GM23338 (cell line): Measurements from ENCODE around the gene OSBPL10. TPM values are rescaled to one million over a fixed set of nuclear protein-coding genes. Genes with fewer than 3 reads are reported as not detected.

Source experiments
- ATAC-seq: fragments of 200-7000 bp; cut with Tn5 transposase; 3 replicates; pipeline ENCODE4 v1.9.1; 2020
- DNase-seq: peaks from one replicate; pipeline ENCODE4 v3.0.0-alpha.2; 2015; ENCODE audit warnings: low spot score
- H2AFZ ChIP-seq: fragments of 200-600 bp; sonication (generic); 2 replicates; pipeline ENCODE4 v1.8.0; 2016; ENCODE audit warnings: antibody characterized with exemption, mild to moderate bottlenecking, moderate library complexity
- H3F3A ChIP-seq: fragments of 200-600 bp; sonication (generic); replicated peaks from 2 replicates; pipeline ENCODE4 v1.8.0; 2017; ENCODE audit warnings: antibody characterized with exemption, mixed run types, low read depth
- H3K27ac ChIP-seq: fragments of 200-600 bp; sonication (generic); 2 replicates; pipeline ENCODE4 v1.6.1; 2016; ENCODE audit warnings: low read depth
- H3K27me3 ChIP-seq: fragments of 200-600 bp; sonication (generic); 2 replicates; pipeline ENCODE4 v1.8.0; 2016; ENCODE audit warnings: mild to moderate bottlenecking, mixed run types, moderate library complexity; ENCODE audit not compliant: insufficient read depth
- H3K36me3 ChIP-seq: fragments of 200-600 bp; sonication (generic); 2 replicates; pipeline ENCODE4 v1.8.0; 2016; ENCODE audit warnings: mild to moderate bottlenecking; ENCODE audit not compliant: insufficient read depth
- H3K4me1 ChIP-seq: fragments of 200-600 bp; sonication (generic); 2 replicates; pipeline ENCODE4 v1.8.0; 2016; ENCODE audit warnings: mild to moderate bottlenecking, moderate library complexity; ENCODE audit not compliant: insufficient read depth
- H3K4me2 ChIP-seq: fragments of 200-600 bp; sonication (generic); 2 replicates; pipeline ENCODE4 v1.7.1; 2017; ENCODE audit warnings: mixed run types
- H3K4me3 ChIP-seq: fragments of 200-600 bp; sonication (generic); 2 replicates; pipeline ENCODE4 v1.6.1; 2016; ENCODE audit warnings: mixed run types
- H3K79me2 ChIP-seq: fragments of 200-600 bp; sonication (generic); replicated peaks from 2 replicates; pipeline ENCODE4 v1.8.0; 2017; ENCODE audit warnings: mild to moderate bottlenecking; ENCODE audit not compliant: insufficient read depth
- H3K9me2 ChIP-seq: fragments of 200-600 bp; sonication (generic); 2 replicates; pipeline ENCODE4 v1.8.0; 2017; ENCODE audit not compliant: insufficient read depth
- H4K20me1 ChIP-seq: fragments of 200-600 bp; sonication (generic); replicated peaks from 2 replicates; pipeline ENCODE4 v1.8.0; 2017; ENCODE audit warnings: mild to moderate bottlenecking; ENCODE audit not compliant: insufficient read depth
- H3K27ac Mint-ChIP-seq: 2 replicates; pipeline ENCODE4 v1.8.0; 2020; ENCODE audit warnings: inconsistent platforms, mild to moderate bottlenecking, moderate library complexity, mixed read lengths
- H3K27me3 Mint-ChIP-seq: 3 replicates; pipeline ENCODE4 v1.8.0; 2022; ENCODE audit warnings: low read depth, mild to moderate bottlenecking, moderate library complexity, mixed read lengths, inconsistent platforms; ENCODE audit not compliant: insufficient read depth, poor library complexity
- H3K36me3 Mint-ChIP-seq: 3 replicates; pipeline ENCODE4 v1.8.0; 2021; ENCODE audit warnings: low read depth, mild to moderate bottlenecking, inconsistent platforms, moderate library complexity, mixed read lengths
- H3K4me1 Mint-ChIP-seq: 3 replicates; pipeline ENCODE4 v1.8.0; 2020; ENCODE audit warnings: mild to moderate bottlenecking, inconsistent platforms, mixed read lengths
- H3K4me3 Mint-ChIP-seq: 3 replicates; pipeline ENCODE4 v1.8.0; 2021; ENCODE audit warnings: moderate library complexity, mild to moderate bottlenecking, inconsistent platforms, mixed read lengths
- H3K9me3 Mint-ChIP-seq: 3 replicates; pipeline ENCODE4 v1.8.0; 2020; ENCODE audit warnings: moderate library complexity, mild to moderate bottlenecking, inconsistent platforms, mixed read lengths
- CREB1 ChIP-seq: fragments of 250-450 bp; sonication (Bioruptor Pico); IDR thresholded peaks from 2 replicates; pipeline ENCODE4 v1.5.0; 2020; ENCODE audit warnings: low read depth, mild to moderate bottlenecking, moderate library complexity
- CTCF ChIP-seq, 2 experiments: fragments of 200-600 bp in 1 of 2; sonication (generic) in 1 of 2; conservative IDR thresholded peaks; 2 replicates each; pipeline versions ENCODE4 v1.5.1 to v1.6.1; 2016 to 2017; ENCODE audit warnings: antibody characterized with exemption in 2 of 2, low read depth in 2 of 2, mild to moderate bottlenecking in 2 of 2, moderate library complexity in 1 of 2
- ETS1 ChIP-seq: IDR thresholded peaks from 2 replicates; pipeline ENCODE4 v1.6.1; 2016; ENCODE audit warnings: antibody characterized with exemption
- EZH2 ChIP-seq: fragments of 200-600 bp; sonication (generic); IDR thresholded peaks from one replicate; pipeline ENCODE4 v1.8.0; 2017; ENCODE audit warnings: antibody characterized with exemption, mild to moderate bottlenecking, low read depth; ENCODE audit not compliant: unreplicated experiment
- EZH2phosphoT487 ChIP-seq: fragments of 200-600 bp; sonication (generic); IDR thresholded peaks from one replicate; pipeline ENCODE4 v1.8.1; 2018; ENCODE audit warnings: antibody characterized with exemption; ENCODE audit not compliant: unreplicated experiment
- JUNB ChIP-seq: IDR thresholded peaks from one replicate; pipeline ENCODE4 v1.6.1; 2016; ENCODE audit warnings: antibody characterized with exemption; ENCODE audit not compliant: unreplicated experiment
- NANOG ChIP-seq: IDR thresholded peaks from 2 replicates; pipeline ENCODE4 v1.6.1; 2016; ENCODE audit warnings: antibody characterized with exemption, borderline replicate concordance
- POLR2AphosphoS5 ChIP-seq: IDR thresholded peaks from 2 replicates; pipeline ENCODE4 v1.6.1; 2016; ENCODE audit warnings: antibody characterized with exemption, low read depth
- REST ChIP-seq: IDR thresholded peaks from one replicate; pipeline ENCODE4 v1.6.1; 2018; ENCODE audit warnings: antibody characterized with exemption; ENCODE audit not compliant: unreplicated experiment
- STAT1 ChIP-seq: IDR thresholded peaks from one replicate; pipeline ENCODE4 v1.6.1; 2016; ENCODE audit warnings: antibody characterized with exemption; ENCODE audit not compliant: unreplicated experiment
- ZNF114 ChIP-seq: fragments of 250-450 bp; sonication (Bioruptor Pico); IDR thresholded peaks from 2 replicates; pipeline ENCODE4 v1.5.0; 2020; ENCODE audit warnings: mild to moderate bottlenecking, moderate library complexity
- ZNF331 ChIP-seq: fragments of 250-450 bp; sonication (Bioruptor Pico); IDR thresholded peaks from 2 replicates; pipeline ENCODE4 v1.5.0; 2020; ENCODE audit warnings: low read depth, mild to moderate bottlenecking, moderate library complexity
- ZNF462 ChIP-seq: fragments of 250-450 bp; sonication (Bioruptor Pico); IDR thresholded peaks from 2 replicates; pipeline ENCODE4 v1.5.0; 2020; ENCODE audit warnings: mild to moderate bottlenecking, moderate library complexity
- polyA plus RNA-seq: library from polyadenylated mRNA; unstranded; fragments of >200 nt; fragmentation: Nextera tagmentation; extraction: Ambion mirVana; gene quantifications from 2 replicates; pipeline ENCODE4 v1.2.1, GENCODE V29; 2016
- total RNA-seq: library from RNA; depleted of rRNA; stranded (reverse); fragments of >200 nt; shearing (Covaris generic); gene quantifications from 2 replicates; pipeline ENCODE4 v1.2.3, GENCODE V29; 2014

OSBPL10 gene
- total and polyA plus RNA-seq, 2 experiments from 2014 or later: 23.8 to 149 TPM

GRCh38 chr3:31750341-31750740 is 230.7 kb downstream of the OSBPL10 start:
- Mint-ChIP-seq H3K36me3 (peaks cover 17% of the 10 kb centered on the region), H3K4me1 (peaks cover 21% of the 10 kb centered on the region), H3K27me3 (peaks cover 10% of the 10 kb centered on the region), H3K9me3 (no peaks in the 10 kb centered on the region), H3K4me3 (no peak overlapping the region), H3K27ac (no peak overlapping the region)
- H2AFZ ChIP-seq: no peak overlapping the region
- H3K4me2 ChIP-seq: no peak overlapping the region
- TF ChIP-seq ZNF331 (CRISPR knock-in tag) (no peak), NANOG (no peak), CTCF (conservative IDR thresholded peaks at IDR 0.05; ENCODE audit: low read depth in 2 of 2) (no peak), EZH2phosphoT487 (no peak), ZNF114 (no peak), ZNF462 (CRISPR knock-in tag) (no peak), STAT1 (no peak), ETS1 (no peak), REST (no peak), CREB1 (CRISPR knock-in tag) (no peak), JUNB (no peak), EZH2 (no peak), POLR2AphosphoS5 (no peak)
- peaks cover 8% of the 10 kb centered on the region for H4K20me1 ChIP-seq
- H3F3A ChIP-seq: no peaks in the 10 kb centered on the region
- H3K4me1 ChIP-seq: no peaks in the 10 kb centered on the region; the same call in none of the 2 replicates
- no peaks in the 10 kb centered on the region for H3K9me2 ChIP-seq
- ATAC-seq (no peak), DNase-seq (no peak)
- no peak overlapping the region for H3K4me3 ChIP-seq
- no peak overlapping the region for H3K27ac ChIP-seq
- H3K79me2 ChIP-seq: peaks cover 35% of the 10 kb centered on the region
- H3K27me3 ChIP-seq: no peaks in the 10 kb centered on the region
- H3K36me3 ChIP-seq: no peaks in the 10 kb centered on the region; the same call in 1 of the 2 replicates
